Heart right ventricle (tissue), 16 donors: Measurements from ENCODE around the gene VKORC1. TPM values are rescaled to one million over a fixed set of nuclear protein-coding genes. Genes with fewer than 3 reads are reported as not detected.

Experiments used
- ATAC-seq, 8 donors: fragments of 200-7000 bp; cut with Tn5 transposase; one replicate each; pipeline ENCODE4 v1.9.1; 2020; ENCODE audit warnings: mild to moderate bottlenecking in 8 of 8, moderate library complexity in 8 of 8, moderate number of reproducible peaks in 1 of 8
- DNase-seq, 2 donors: peaks; one replicate each; pipeline ENCODE4 v3.0.0-alpha.2; 2020
- H3K27ac ChIP-seq, 10 donors: fragments of 200-600 bp; sonication (generic) in 2 of 10; one replicate each; pipeline versions ENCODE4 v1.5.0 to v1.8.0; 2020 to 2022; ENCODE audit warnings: mild to moderate bottlenecking in 3 of 10
- H3K27me3 ChIP-seq, 7 donors: fragments of 200-600 bp; one replicate each; pipeline ENCODE4 v1.8.0; 2021 to 2022; ENCODE audit warnings: mild to moderate bottlenecking in 2 of 7
- H3K36me3 ChIP-seq, 9 donors: fragments of 200-600 bp; sonication (generic) in 1 of 9; one replicate each; pipeline versions ENCODE4 v1.5.0 to v1.8.0; 2020 to 2022; ENCODE audit warnings: mild to moderate bottlenecking in 2 of 9
- H3K4me1 ChIP-seq, 9 donors: fragments of 200-600 bp; sonication (generic) in 1 of 9; one replicate each; pipeline versions ENCODE4 v1.5.0 to v1.8.0; 2020 to 2022; ENCODE audit warnings: mild to moderate bottlenecking in 4 of 9
- H3K4me3 ChIP-seq, 10 donors: fragments of 200-600 bp; sonication (generic) in 2 of 10; one replicate each; pipeline versions ENCODE4 v1.5.0 to v1.8.0; 2020 to 2022; ENCODE audit warnings: mild to moderate bottlenecking in 7 of 10, moderate library complexity in 2 of 10
- H3K9me3 ChIP-seq, 11 donors: fragments of 200-600 bp in 10 of 11; sonication (generic) in 2 of 11; one replicate each; pipeline versions ENCODE4 v1.5.0 to v1.8.0; 2013 to 2022; ENCODE audit warnings: mild to moderate bottlenecking in 2 of 11, control low read depth in 1 of 11, moderate library complexity in 1 of 11
- CTCF ChIP-seq, 9 donors: fragments of 200-600 bp; sonication (generic) in 2 of 9; IDR thresholded peaks; one replicate each; pipeline versions ENCODE4 v1.5.0 to v1.8.0; 2021 to 2022; ENCODE audit warnings: antibody characterized with exemption in 9 of 9, mild to moderate bottlenecking in 5 of 9, moderate library complexity in 1 of 9
- WGBS, 2 donors: extraction: QIAGEN DNeasy Blood & Tissue Kit; methylation state at CpG; one replicate each; pipeline ENCODE4 v1.1.7; 2013; ENCODE audit warnings: inconsistent platforms in 1 of 2; 5-methylcytosine and 5-hydroxymethylcytosine counted together
- intact Hi-C, 10 donors: fragments of 100-400 bp; cut with DNase I; formaldehyde crosslinking; loops; one replicate each; pipeline versions ENCODE4 v1.11.1 to v1.14.2; 2022
- polyA plus RNA-seq, 2 donors: library from polyadenylated mRNA; stranded (reverse); fragments of 200-250 nt; gene quantifications; one replicate each; pipeline ENCODE4 v1.2.3, GENCODE V29; 2013
- total RNA-seq, 10 donors: library from RNA; stranded (reverse); fragmentation: NEBNext Ultra II Directional in 3 of 10; extraction: Animal tissue kit (Norgen Biotek cat#: 25700) in 3 of 10; gene quantifications; one replicate each; pipeline versions ENCODE4 v1.2.1 to v1.2.4, GENCODE V29; 2021 to 2023
- donor health status: Arrhythmogenic right ventricular cardiomyopathy.
- donor health status: ischemic (EF 13 %, LVEDD 7.1; RV severe dilation, severe dysfunction).
- donor health status: healthy with polysubstance abuse.
- donor health status: DM: no; HTN: yes; CAD: no.
- donor health status: DM: no; HTN: no; CAD: no.
- donor health status: ischemic (EF 25% LVEDD 6.9; RV normal size, moderate dysfunction).
- donor health status: ischemic (EF 25% LVEDD 5.7; RV mildly dilated, moderate dysfunction).
- donor health status: healthy.
- donor health status: DM: yes; HTN: yes; CAD: no.
- donor health status: Ischemic cardiomyopathy.
- donor health status: ischemic (EF 35%, LVEDD 5.7; RV mildly dilated, moderate dysfunction).
- donor health status: nonischemic (EF 11% LVEDD 7.7; RV severe dilation, severe dysfunction).
- donor health status: DM: yes; HTN: yes; CAD: no.
- donor health status: PGD.
- donor health status: ischemic (EF 29% LVEDD 5.4; RV normal size, mild dysfunction).
- donor health status: nonischemic (EF 23%, LVEDD 6.1; RV moderate dilation, normal function).

The VKORC1 gene
- total and polyA plus RNA-seq, 12 donors: 27.0 to 139 (median 34.3) TPM

- intact Hi-C loops: loop anchor here in 9 of 10 donors (1.0 to 10.0 kb wide), 12 partner anchors 21 to 111 kb away; partner anchors contain the start of genes STX4 (in 7 of the 9), HSD3B7 (in 3 of the 9), BCKDK (in 1 of the 9) and FUS (in 1 of the 9)
- 0% methylated on average over 48 of the region's 48 CpGs for WGBS, 2 donors
- no peak for TF ChIP-seq CTCF (IDR thresholded peaks at IDR 0.05)
- Histone ChIP-seq H3K27me3 (no peaks in the 10 kb centered on the region), H3K4me1 (peaks cover 2 to 33% (median 27%) of the 10 kb centered on the region in 9 donors), H3K27ac (peak within 1 kb of the TSS; percentile 87 to 99 (median 96)), H3K36me3 (peaks cover 0 to 35% (median 28%) of the 10 kb centered on the region in 9 donors), H3K9me3 (no peaks in the 10 kb centered on the region), H3K4me3 (peak within 1 kb of the TSS; percentile 74 to 99 (median 84))
- DNase-seq: peak; percentile 97 to 99
- ATAC-seq: peak; percentile 93 to 99 (median 96)
Measured at GRCh38 chr16:31073970-31074813, 20.4 kb downstream of the VKORC1 start, which contains the start of the genes ZNF646 and ZNF668. Gene ZNF646 (plus strand): TSS chr16:31074422. CDS start chr16:31076325, 1,903 bp downstream. Gene ZNF668 (minus strand): TSS chr16:31074240. CDS start chr16:31064459, 9,781 bp downstream.

GRCh38 chr16:31073142-31073969 is 21.2 kb downstream of the VKORC1 start:
- Histone ChIP-seq H3K9me3 (no peaks in the 10 kb centered on the region), H3K4me1 (peaks cover 2 to 33% (median 27%) of the 10 kb centered on the region in 9 donors), H3K27me3 (no peaks in the 10 kb centered on the region), H3K27ac (peak overlapping the region; percentile 87 to 99 (median 96)), H3K36me3 (peaks cover 0 to 26% (median 20%) of the 10 kb centered on the region in 9 donors), H3K4me3 (peak overlapping the region; percentile 74 to 99 (median 84))
- peak; percentile 87 to 95 (median 92) for ATAC-seq
- DNase-seq: peak; percentile 90 to 95
- intact Hi-C loops: loop anchor here in 9 of 10 donors (5.0 to 10.0 kb wide), 8 partner anchors 34 to 111 kb away; partner anchors contain the start of genes STX4 (in 4 of the 9), HSD3B7 (in 3 of the 9), BCKDK (in 1 of the 9) and FUS (in 1 of the 9)
- TF ChIP-seq CTCF (IDR thresholded peaks at IDR 0.05): no peak
- WGBS, 2 donors: 0% methylated on average over 69 to 83 of the region's 83 CpGs

- no peaks in the 10 kb centered on the region for H3K9me3 ChIP-seq
- H3K4me1 ChIP-seq: peaks cover 2 to 33% (median 27%) of the 10 kb centered on the region in 9 donors
- intact Hi-C loops: loop anchor here in 9 of 10 donors (5.0 to 10.0 kb wide), 8 partner anchors 35 to 112 kb away; partner anchors contain the start of genes STX4 (in 4 of the 9), HSD3B7 (in 3 of the 9), BCKDK (in 1 of the 9) and FUS (in 1 of the 9)
- peak overlapping the region in 9 of 10 donors; percentile 87 to 99 (median 96) for H3K27ac ChIP-seq
- TF ChIP-seq CTCF (IDR thresholded peaks at IDR 0.05): no peak
- H3K27me3 ChIP-seq: no peaks in the 10 kb centered on the region
- ATAC-seq: no peak
- WGBS, 2 donors: 2 to 3% methylated on average over 27 of the region's 27 CpGs
- H3K4me3 ChIP-seq: peak overlapping the region; percentile 74 to 99 (median 84)
- no peak for DNase-seq
- H3K36me3 ChIP-seq: peaks cover 0 to 19% (median 13%) of the 10 kb centered on the region in 9 donors
Measured at GRCh38 chr16:31072540-31073141, 22.0 kb downstream of the VKORC1 start.
